BE2C (cell line): ENCODE results near the gene ARHGAP20.

Source experiments
- DNase-seq: peaks from one replicate; pipeline ENCODE4 v3.0.0-alpha.2; 2020
- H3K27me3 ChIP-seq: fragments of 250-450 bp; sonication (Bioruptor Pico); 2 replicates; pipeline ENCODE4 v1.5.1; 2020; ENCODE audit warnings: mild to moderate bottlenecking
- H3K36me3 ChIP-seq: fragments of 250-450 bp; sonication (Bioruptor Pico); 2 replicates; pipeline ENCODE4 v1.5.1; 2020; ENCODE audit warnings: mild to moderate bottlenecking
- H3K4me1 ChIP-seq: fragments of 250-450 bp; sonication (Bioruptor Pico); 2 replicates; pipeline ENCODE4 v1.5.1; 2020
- H3K4me3 ChIP-seq: 2 replicates; pipeline ENCODE4 v1.5.1; 2011; ENCODE audit warnings: low read depth, low read length
- H3K9me3 ChIP-seq: fragments of 250-450 bp; sonication (Bioruptor Pico); 2 replicates; pipeline ENCODE4 v1.5.1; 2020
- TF ChIP-seq, protein P1 (sequence below): IDR thresholded peaks from 2 replicates; pipeline ENCODE4 v1.5.1; 2012; ENCODE audit warnings: mild to moderate bottlenecking, low read depth, low read length

ARHGAP20 gene

GRCh38 chr11:110587972-110588371 lies 124.3 kb downstream of the ARHGAP20 start:
- no peaks in the 10 kb centered on the region for H3K27me3 ChIP-seq
- no peaks in the 10 kb centered on the region for H3K36me3 ChIP-seq
- TF ChIP-seq, protein P1, sequence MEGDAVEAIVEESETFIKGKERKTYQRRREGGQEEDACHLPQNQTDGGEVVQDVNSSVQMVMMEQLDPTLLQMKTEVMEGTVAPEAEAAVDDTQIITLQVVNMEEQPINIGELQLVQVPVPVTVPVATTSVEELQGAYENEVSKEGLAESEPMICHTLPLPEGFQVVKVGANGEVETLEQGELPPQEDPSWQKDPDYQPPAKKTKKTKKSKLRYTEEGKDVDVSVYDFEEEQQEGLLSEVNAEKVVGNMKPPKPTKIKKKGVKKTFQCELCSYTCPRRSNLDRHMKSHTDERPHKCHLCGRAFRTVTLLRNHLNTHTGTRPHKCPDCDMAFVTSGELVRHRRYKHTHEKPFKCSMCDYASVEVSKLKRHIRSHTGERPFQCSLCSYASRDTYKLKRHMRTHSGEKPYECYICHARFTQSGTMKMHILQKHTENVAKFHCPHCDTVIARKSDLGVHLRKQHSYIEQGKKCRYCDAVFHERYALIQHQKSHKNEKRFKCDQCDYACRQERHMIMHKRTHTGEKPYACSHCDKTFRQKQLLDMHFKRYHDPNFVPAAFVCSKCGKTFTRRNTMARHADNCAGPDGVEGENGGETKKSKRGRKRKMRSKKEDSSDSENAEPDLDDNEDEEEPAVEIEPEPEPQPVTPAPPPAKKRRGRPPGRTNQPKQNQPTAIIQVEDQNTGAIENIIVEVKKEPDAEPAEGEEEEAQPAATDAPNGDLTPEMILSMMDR, result no peak
- H3K4me1 ChIP-seq, result no peaks in the 10 kb centered on the region
- H3K4me3 ChIP-seq, result no peak overlapping the region
- DNase-seq, result no peak
- H3K9me3 ChIP-seq, result no peaks in the 10 kb centered on the region

DNA sequence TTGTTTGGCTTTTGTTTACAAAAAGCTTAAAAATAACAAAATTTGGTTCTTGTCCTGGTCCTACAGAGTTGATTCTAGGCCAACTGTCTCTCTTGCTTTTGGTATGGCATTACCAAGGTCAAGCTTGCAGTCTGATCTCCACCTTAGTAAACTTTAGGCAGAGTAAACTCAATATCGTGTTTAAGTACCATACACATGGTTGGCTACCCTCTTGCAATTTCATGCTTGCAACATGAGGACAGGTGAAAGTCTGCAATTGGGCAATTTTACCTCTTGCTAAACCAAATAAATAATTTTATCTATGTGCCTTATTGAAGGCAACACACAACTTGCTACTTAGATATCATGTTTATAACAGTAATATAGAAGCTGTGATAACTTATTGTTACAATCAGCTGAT lies 125.1 kb downstream of the ARHGAP20 start:
- H3K9me3 ChIP-seq, result no peaks in the 10 kb centered on the region
- TF ChIP-seq, protein P1, result no peak
- no peak for DNase-seq
- no peaks in the 10 kb centered on the region for H3K36me3 ChIP-seq
- no peaks in the 10 kb centered on the region for H3K27me3 ChIP-seq
- H3K4me3 ChIP-seq, result no peak overlapping the region
- no peaks in the 10 kb centered on the region for H3K4me1 ChIP-seq

DNA sequence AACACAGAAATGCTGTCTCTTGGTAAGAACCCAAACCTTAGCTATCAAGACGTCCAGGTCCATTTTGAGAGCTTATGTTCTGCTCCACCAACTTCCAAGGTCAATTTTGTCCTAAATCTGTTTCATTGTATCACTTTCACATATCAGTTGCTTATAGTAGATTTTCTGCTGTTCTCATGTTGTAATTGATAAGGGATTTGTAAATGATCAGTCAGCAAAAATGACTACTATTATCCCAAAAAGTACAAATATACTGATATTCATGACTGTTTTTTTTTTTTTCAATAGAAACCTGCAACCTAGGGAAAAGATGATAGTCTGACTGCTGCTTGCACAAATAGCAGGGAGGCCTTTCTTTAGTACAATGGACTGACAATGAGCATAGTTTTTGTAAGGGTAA lies 128.1 kb downstream of the ARHGAP20 start:
- Histone ChIP-seq H3K27me3 (no peaks in the 10 kb centered on the region; the same call in 1 of the 2 replicates), H3K4me1 (no peaks in the 10 kb centered on the region), H3K36me3 (no peaks in the 10 kb centered on the region), H3K4me3 (no peak overlapping the region), H3K9me3 (no peaks in the 10 kb centered on the region)
- DNase-seq, result no peak
- TF ChIP-seq, protein P1, result no peak

GRCh38 chr11:110582728-110583432 lies 129.4 kb downstream of the ARHGAP20 start:
- DNase-seq, result no peak
- Histone ChIP-seq H3K36me3 (no peaks in the 10 kb centered on the region), H3K4me1 (no peaks in the 10 kb centered on the region), H3K27me3 (no peaks in the 10 kb centered on the region; the same call in 1 of the 2 replicates), H3K9me3 (no peaks in the 10 kb centered on the region), H3K4me3 (no peak overlapping the region)
- TF ChIP-seq, protein P1, result no peak

- Histone ChIP-seq H3K27me3 (no peaks in the 10 kb centered on the region; the same call in 1 of the 2 replicates), H3K36me3 (no peaks in the 10 kb centered on the region), H3K9me3 (no peaks in the 10 kb centered on the region), H3K4me1 (no peaks in the 10 kb centered on the region), H3K4me3 (no peak overlapping the region)
- TF ChIP-seq, protein P1, result no peak
- DNase-seq, result no peak
Observed at GRCh38 chr11:110580571-110580970, 131.7 kb downstream of the ARHGAP20 start.

- Histone ChIP-seq H3K27me3 (no peaks in the 10 kb centered on the region), H3K4me1 (no peaks in the 10 kb centered on the region), H3K36me3 (no peaks in the 10 kb centered on the region), H3K9me3 (no peaks in the 10 kb centered on the region), H3K4me3 (no peak overlapping the region)
- TF ChIP-seq, protein P1, result no peak
- no peak for DNase-seq
Observed at GRCh38 chr11:110573411-110573810, 138.8 kb downstream of the ARHGAP20 start.
